GM18858 (cell line): Measurements from ENCODE around the gene TMEM116.
"Not testable (repeated sequence)": the region's sequence is repeated elsewhere in the genome, so short reads cannot be mapped to it uniquely, and the experiment has no call there.

Experiments used
- ATAC-seq: cut with Tn5 transposase; IDR thresholded peaks from one replicate; pipeline ENCODE4 v1.9.1; 2021; ENCODE audit not compliant: unreplicated experiment

TMEM116 gene

DNA sequence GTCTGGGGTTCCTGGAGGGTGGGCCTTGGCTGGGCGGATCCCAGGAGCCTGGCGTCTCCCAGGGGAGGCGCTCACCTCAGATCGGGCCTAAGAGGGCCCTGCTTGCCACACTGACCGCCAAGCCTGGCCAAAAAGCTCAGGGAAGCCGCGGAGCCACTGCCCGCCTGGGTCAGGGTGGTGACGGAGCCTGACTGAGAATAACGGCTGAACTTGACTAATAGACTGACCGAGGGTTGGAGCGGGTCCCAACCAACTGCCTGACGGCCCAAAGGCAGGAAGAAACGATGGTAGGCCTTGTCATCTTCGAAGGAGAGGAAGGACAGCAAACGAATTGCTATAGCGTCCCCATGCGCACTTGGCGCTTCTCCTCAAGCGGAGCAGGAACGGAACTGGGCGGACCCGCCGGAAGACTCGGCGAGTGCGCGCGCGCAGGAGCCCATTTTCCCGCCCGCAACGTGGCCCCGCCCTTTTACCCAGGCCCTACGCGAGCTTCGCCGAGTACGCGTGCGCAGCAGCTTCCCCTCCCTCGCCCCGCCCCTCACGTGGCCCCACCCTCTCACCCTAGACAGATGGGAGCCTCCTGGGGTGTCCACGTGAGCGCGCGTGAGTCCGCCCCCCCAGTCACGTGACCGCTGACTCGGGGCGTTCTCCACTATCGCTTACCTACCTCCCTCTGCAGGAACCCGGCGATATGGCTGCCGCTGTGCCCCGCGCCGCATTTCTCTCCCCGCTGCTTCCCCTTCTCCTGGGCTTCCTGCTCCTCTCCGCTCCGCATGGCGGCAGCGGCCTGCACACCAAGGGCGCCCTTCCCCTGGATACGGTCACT, at the start of gene TMEM116, which contains the start of gene ERP29:
TSS of gene TMEM116 (minus strand) at position 391 of the 826 bp plus-strand sequence. CDS start 7,895 bp downstream, outside the sequence.
TSS of gene ERP29 (plus strand) at position 652 of the 826 bp plus-strand sequence. CDS start at position 692, 40 bp downstream.
- peak; percentile 42 for ATAC-seq

GRCh38 chr12:112061137-112061536, 48.2 kb upstream of the TMEM116 start:
- ATAC-seq, result no peak

DNA sequence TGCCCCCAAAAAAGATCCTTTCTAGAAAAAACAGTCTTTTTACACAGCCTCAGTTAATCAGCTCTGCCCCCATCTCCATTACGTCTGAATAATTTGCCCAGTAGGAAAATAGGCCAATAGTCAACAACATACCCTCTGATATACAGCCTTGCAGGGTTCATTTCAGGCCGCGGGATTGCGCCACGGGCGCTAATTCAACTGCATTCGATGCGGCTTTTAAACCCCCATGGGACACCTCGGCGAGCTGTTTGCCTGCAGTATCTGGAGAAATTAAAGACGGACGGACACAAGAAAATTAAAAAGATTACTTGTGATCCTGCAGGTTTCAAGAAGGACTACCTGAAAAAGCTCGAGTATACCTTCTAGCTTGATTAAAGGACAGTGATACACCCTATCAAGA, 36.4 kb upstream of the TMEM116 start:
- ATAC-seq, result no peak

- ATAC-seq, result no peak
These were observed 33.0 kb upstream of the TMEM116 start for GRCh38 chr12:112046003-112046402.

DNA sequence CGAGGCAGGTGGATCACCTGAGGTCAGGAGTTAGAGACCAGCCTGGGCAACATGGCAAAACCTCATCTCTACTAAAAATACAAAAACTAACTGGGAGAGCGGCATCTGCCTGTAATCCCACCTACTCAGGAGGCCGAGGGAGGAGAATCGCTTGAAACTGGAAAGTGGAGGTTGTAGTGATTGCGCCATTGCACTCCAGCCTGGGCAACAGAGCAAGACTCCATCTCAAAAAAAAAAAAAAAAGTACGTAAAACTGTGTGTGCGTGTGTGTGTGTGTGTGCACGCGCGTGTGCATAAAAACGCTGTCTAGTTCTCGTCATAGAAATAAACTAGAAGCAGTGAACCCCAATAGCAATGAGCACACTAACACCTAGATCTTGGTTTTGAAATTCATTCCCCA, 23.6 kb upstream of the TMEM116 start:
- ATAC-seq, result not testable (repeated sequence)

DNA sequence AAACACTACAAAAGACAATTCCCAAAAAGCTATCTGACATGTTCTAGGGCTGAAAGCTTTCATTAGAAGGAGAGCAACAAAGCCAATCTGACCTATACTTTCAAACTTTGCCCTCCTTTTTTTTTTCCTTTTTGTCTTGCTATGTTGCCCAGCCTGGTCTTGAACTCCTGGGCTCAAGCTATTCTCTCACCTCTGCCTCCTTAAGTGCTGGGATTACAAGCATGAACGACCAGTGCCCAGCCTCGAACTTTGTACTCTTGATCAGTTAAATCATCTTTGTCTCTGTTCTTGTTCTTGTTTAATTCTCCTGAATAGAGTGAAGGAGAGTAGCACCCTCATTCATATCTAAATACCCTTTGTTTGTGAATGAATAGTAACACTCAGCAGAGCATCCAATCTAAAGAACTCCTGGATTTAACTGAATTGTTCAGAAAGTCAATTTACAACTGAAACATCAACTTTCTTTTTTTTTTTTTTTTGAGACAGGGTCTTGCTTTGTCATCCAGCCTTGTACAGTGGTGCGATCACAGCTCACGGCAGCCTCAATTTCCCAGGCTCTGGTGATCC, 22.3 kb upstream of the TMEM116 start:
- ATAC-seq, result no peak

- ATAC-seq, result no peak
These were observed 19.3 kb upstream of the TMEM116 start for GRCh38 chr12:112032292-112032691.

DNA sequence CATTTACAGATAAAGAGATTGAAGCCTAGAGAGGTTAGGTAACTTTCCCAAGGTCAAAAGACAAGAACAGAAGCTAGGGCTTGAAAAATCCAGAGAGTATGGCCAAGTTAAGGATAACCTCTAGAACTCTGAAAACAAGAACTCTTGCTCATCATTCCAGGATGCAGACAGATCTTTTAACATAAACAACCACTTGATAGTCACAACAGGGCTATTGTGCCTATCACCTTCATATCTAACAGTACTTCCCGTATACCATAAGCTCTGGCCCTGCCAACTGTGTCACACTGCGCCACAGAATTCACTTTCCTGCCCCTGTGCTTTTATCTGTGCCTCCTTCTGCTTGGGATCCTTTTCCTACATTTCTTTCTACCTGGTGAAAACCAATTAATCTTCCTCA, 18.5 kb upstream of the TMEM116 start:
- no peak for ATAC-seq

GRCh38 chr12:112029301-112029700, 16.3 kb upstream of the TMEM116 start:
- no peak for ATAC-seq

DNA sequence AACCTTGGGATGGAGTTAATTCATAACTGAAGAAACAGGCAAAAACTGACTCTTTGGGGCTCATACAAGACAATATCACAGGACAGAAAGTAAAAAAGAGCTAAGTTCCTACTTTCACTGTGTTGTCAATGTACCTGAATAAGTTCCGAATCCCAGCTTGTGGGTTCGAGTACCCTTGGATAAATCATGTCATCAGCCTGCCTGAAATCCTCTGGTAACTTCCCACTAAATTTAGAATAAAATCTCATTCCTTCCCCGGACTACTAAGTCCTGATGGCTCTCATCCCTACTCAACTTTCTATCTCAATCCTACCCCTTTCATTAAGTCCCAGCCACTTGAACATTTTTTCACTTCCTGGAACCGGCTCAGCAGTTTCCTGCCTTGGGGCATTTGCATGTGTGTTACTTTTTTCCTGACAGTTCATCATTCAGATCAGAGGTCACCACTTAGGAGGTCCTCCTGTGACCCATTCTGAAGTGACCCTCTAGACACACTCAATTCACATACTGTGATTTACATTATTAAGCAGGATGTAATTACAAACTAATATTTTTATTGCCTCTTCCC, 12.9 kb upstream of the TMEM116 start:
- ATAC-seq, result no peak

- no peak for ATAC-seq
These were observed 10.9 kb upstream of the TMEM116 start for GRCh38 chr12:112023759-112024396.

- ATAC-seq, result no peak
These were observed 9.5 kb upstream of the TMEM116 start for GRCh38 chr12:112022241-112023016.

GRCh38 chr12:112020947-112021457, 8.0 kb upstream of the TMEM116 start:
- ATAC-seq, result no peak

DNA sequence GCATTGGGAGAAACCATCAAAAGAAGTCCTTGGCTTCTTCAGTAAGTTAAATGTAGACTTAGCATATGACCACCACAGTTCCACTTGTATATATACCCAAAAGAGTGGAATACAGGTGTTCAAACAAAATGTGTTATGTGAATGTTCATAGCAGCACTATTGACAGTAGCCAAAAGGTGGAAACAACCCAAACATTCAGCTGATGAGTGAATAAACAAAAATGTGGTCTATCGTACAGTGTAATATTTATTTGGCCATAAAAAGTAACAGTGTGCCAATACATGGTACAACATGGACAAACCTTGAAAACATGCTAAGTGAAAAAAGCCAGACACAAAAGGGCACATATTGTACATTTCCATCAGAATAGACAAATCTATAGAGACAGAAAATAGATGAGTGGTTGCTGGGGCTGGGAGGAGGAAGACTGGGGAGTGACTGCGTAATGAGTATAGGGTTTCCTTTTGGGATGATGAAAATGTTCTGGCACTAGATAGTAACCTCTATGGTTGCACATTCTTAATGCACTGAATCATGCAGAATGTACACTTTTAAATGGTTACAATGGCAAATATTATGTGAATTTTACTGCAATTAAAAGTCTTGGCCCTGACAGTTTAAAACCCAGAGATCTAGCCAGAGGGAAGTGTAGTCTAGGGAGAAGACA, 5.7 kb upstream of the TMEM116 start:
- ATAC-seq, result no peak

DNA sequence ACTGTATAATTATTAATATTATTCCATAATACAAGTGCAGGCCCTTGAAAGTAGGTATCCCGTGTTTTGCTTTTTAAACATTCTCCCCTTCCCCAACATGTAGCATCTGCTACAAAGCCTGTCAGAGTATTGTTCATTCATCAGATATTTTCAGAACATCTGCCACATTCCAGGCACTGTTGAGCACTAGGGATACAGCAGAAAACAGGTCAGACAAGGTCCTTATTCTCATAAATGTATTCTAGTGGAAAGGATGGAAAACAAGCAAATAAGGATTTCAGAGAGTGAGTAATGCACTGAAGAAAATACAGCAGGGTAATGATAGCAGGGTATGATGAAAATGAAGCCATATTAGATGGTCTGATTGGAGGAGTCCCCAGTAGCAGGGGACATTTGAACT, 4.1 kb upstream of the TMEM116 start:
- no peak for ATAC-seq

DNA sequence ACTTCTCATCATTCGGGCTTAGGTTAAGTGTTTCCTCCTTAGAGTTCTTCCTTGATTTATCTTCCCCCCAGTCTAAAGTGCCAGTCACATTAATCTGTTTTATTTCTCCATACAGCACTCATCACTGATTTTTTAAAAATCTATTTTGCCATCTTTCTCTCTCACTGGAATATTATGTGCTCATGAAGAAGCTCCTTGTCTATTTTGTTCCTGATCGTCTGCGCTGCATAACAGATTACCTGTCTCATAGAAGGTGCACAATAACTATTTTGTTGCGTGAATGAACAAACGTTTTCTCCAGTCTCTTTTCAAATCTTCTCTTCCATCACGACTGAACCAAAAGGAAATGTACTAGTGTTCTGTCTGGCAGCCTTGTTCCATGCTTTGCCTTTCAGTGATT, 3.0 kb upstream of the TMEM116 start:
- no peak for ATAC-seq

- ATAC-seq, result no peak
These were observed 837 bp upstream of the TMEM116 start for GRCh38 chr12:112013601-112014402.

DNA sequence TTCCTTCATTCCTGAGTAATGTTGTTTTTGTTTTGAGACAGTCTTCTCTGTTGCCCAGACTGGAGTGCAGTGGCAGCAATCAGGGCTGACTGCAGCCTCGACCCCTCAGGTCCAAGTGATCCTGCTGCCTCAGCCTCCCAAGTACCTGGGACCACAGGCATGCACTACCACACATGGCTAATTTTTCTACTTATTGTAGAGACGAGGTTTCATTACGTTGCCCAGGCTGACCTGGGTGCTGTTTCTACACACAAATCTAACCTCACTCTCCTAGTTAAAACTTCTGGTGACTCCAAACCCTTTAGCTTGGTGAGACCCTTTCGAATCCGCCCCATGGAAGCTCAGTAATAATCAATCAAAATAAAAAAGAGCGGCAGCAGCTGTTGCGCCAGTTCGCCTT, 1.3 kb downstream of the TMEM116 start:
- ATAC-seq, result no peak
